DOHH2 (cell line): ENCODE results near the gene BBS9.

Experiments
- H3F3A ChIP-seq: fragments of 200-600 bp; sonication (generic), shearing (Covaris generic); 2 replicates; pipeline ENCODE4 v1.6.0; 2016; ENCODE audit warnings: antibody characterized with exemption, mild to moderate bottlenecking; ENCODE audit not compliant: control insufficient read depth, insufficient read depth
- H3K27ac ChIP-seq: fragments of 200-600 bp; sonication (generic); 2 replicates; pipeline ENCODE4 v1.5.1; 2014; ENCODE audit warnings: low read depth, mild to moderate bottlenecking, low read length, moderate library complexity
- H3K27me3 ChIP-seq: fragments of 200-600 bp; sonication (generic); 2 replicates; pipeline ENCODE4 v1.6.1; 2014; ENCODE audit warnings: mild to moderate bottlenecking, low read length, mixed read lengths; ENCODE audit not compliant: control insufficient read depth
- H3K36me3 ChIP-seq: fragments of 200-600 bp; sonication (generic); 2 replicates; pipeline ENCODE4 v1.6.1; 2014; ENCODE audit warnings: mild to moderate bottlenecking, low read length, moderate library complexity, mixed read lengths; ENCODE audit not compliant: control insufficient read depth
- H3K4me1 ChIP-seq: fragments of 200-600 bp; sonication (generic); 2 replicates; pipeline ENCODE4 v1.6.1; 2014; ENCODE audit warnings: mild to moderate bottlenecking, low read length, mixed read lengths; ENCODE audit not compliant: control insufficient read depth
- H3K4me2 ChIP-seq: fragments of 200-600 bp; sonication (generic); 2 replicates; pipeline ENCODE4 v1.6.0; 2014; ENCODE audit warnings: mild to moderate bottlenecking, low read length, moderate library complexity
- H3K4me3 ChIP-seq: fragments of 200-600 bp; sonication (generic); 2 replicates; pipeline ENCODE4 v1.5.1; 2014; ENCODE audit warnings: mild to moderate bottlenecking, low read length, mixed read lengths
- H3K79me2 ChIP-seq: fragments of 200-600 bp; sonication (generic); 2 replicates; pipeline ENCODE4 v1.6.1; 2014; ENCODE audit warnings: mild to moderate bottlenecking, low read length, mixed read lengths; ENCODE audit not compliant: control insufficient read depth
- H3K9me2 ChIP-seq: fragments of 200-600 bp; sonication (generic); replicated peaks from 2 replicates; pipeline ENCODE4 v1.6.1; 2014; ENCODE audit warnings: mild to moderate bottlenecking, low read length, mixed read lengths; ENCODE audit not compliant: control insufficient read depth
- H3K9me3 ChIP-seq: fragments of 200-600 bp; sonication (generic); 2 replicates; pipeline ENCODE4 v1.6.1; 2014; ENCODE audit warnings: antibody characterized with exemption, low read length, mixed read lengths; ENCODE audit not compliant: control insufficient read depth, insufficient read depth
- H4K20me1 ChIP-seq: fragments of 200-600 bp; sonication (generic); 2 replicates; pipeline ENCODE4 v1.6.0; 2014; ENCODE audit warnings: low read depth, mild to moderate bottlenecking, antibody characterized with exemption, low read length, moderate library complexity; ENCODE audit not compliant: control insufficient read depth, insufficient read depth
- CTCF ChIP-seq: fragments of 200-600 bp; sonication (generic); IDR thresholded peaks from one replicate; pipeline ENCODE4 v1.5.1; 2014; ENCODE audit warnings: antibody characterized with exemption, mild to moderate bottlenecking, low read depth, low read length; ENCODE audit not compliant: poor library complexity, severe bottlenecking
- EZH2phosphoT487 ChIP-seq: fragments of 200-600 bp; sonication (generic); IDR thresholded peaks from 2 replicates; pipeline ENCODE4 v1.6.1; 2017; ENCODE audit warnings: borderline replicate concordance, mild to moderate bottlenecking, antibody characterized with exemption, low read length, moderate library complexity, mixed read lengths

BBS9 gene

DNA sequence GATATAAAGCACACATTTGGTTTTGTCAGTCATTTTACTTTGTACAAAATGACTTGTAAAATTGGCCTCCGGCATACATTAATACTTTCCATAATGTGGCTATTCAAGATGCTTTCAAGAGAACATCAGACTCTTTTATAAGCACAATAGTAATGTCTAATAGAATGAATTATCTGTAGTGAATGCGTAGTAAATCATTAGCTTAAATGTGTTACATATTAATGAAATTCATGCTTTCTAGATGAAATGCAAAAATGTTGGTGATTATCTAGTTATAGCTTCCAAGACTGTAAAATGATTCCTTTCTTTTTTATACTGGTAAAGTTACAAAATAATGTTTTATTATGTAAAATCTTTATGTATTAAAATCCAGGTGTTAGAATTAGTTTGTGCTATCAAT is 144.0 kb downstream of the BBS9 start:
- H3K27ac ChIP-seq, result no peak overlapping the region
- no peaks in the 10 kb centered on the region for H3K4me1 ChIP-seq
- H3K27me3 ChIP-seq, result no peaks in the 10 kb centered on the region
- H3K9me2 ChIP-seq, result no peaks in the 10 kb centered on the region
- H4K20me1 ChIP-seq, result no peaks in the 10 kb centered on the region
- H3K4me2 ChIP-seq, result no peak overlapping the region
- no peaks in the 10 kb centered on the region for H3K36me3 ChIP-seq
- 0 out of 2 replicates have a peak, but pooled peaks cover 3% of the 10 kb centered on the region for H3K9me3 ChIP-seq
- TF ChIP-seq CTCF (no peak), EZH2phosphoT487 (no peak)
- no peaks in the 10 kb centered on the region for H3K79me2 ChIP-seq
- H3F3A ChIP-seq, result no peaks in the 10 kb centered on the region
- H3K4me3 ChIP-seq, result no peak overlapping the region

DNA sequence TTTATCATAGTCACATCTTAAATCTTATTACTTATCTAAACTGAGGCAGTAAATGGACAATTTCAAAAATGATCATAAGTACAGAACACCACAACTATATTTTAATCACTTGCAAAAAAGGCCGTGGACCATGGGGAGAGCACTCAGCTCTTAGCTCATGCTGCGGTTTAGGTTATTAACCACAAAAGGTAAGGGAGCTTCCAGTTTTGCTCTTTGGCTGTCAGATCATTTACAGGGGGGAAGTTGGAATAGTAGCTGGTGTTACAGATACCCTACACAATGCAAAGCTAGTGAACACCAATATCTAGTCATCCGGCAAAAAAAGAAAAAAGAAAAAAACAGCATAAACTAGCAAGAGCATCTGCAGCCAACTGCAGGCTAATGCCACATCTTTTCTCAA is 147.0 kb downstream of the BBS9 start:
- Histone ChIP-seq H3K27me3 (no peaks in the 10 kb centered on the region), H3K4me2 (no peak overlapping the region), H3K36me3 (no peaks in the 10 kb centered on the region), H3K4me3 (no peak overlapping the region), H3K9me2 (no peaks in the 10 kb centered on the region), H3F3A (no peaks in the 10 kb centered on the region), H3K27ac (no peak overlapping the region), H3K79me2 (no peaks in the 10 kb centered on the region), H3K4me1 (no peaks in the 10 kb centered on the region), H3K9me3 (0 out of 2 replicates have a peak, but pooled peaks cover 3% of the 10 kb centered on the region), H4K20me1 (no peaks in the 10 kb centered on the region)
- TF ChIP-seq CTCF (no peak), EZH2phosphoT487 (no peak)

GRCh38 chr7:33276729-33277128 is 147.4 kb downstream of the BBS9 start:
- TF ChIP-seq CTCF (no peak), EZH2phosphoT487 (no peak)
- Histone ChIP-seq H3K79me2 (no peaks in the 10 kb centered on the region), H3K27ac (no peak overlapping the region), H3K9me3 (0 out of 2 replicates have a peak, but pooled peaks cover 3% of the 10 kb centered on the region), H4K20me1 (no peaks in the 10 kb centered on the region), H3K4me3 (no peak overlapping the region), H3K27me3 (no peaks in the 10 kb centered on the region), H3K4me1 (no peaks in the 10 kb centered on the region), H3K36me3 (no peaks in the 10 kb centered on the region), H3K9me2 (no peaks in the 10 kb centered on the region), H3F3A (no peaks in the 10 kb centered on the region), H3K4me2 (no peak overlapping the region)

- Histone ChIP-seq H3K9me3 (0 out of 2 replicates have a peak, but pooled peaks cover 3% of the 10 kb centered on the region), H3K79me2 (no peaks in the 10 kb centered on the region), H3K4me2 (no peak overlapping the region), H3K27ac (no peak overlapping the region), H3K4me1 (no peaks in the 10 kb centered on the region), H3K27me3 (no peaks in the 10 kb centered on the region), H3K9me2 (no peaks in the 10 kb centered on the region), H3F3A (no peaks in the 10 kb centered on the region), H3K36me3 (no peaks in the 10 kb centered on the region), H4K20me1 (no peaks in the 10 kb centered on the region), H3K4me3 (no peak overlapping the region)
- TF ChIP-seq EZH2phosphoT487 (no peak), CTCF (no peak)
Observed at GRCh38 chr7:33278095-33278494, 148.7 kb downstream of the BBS9 start.
